Measurements from ENCODE around the gene ATN1.
A peak's percentile ranks its signal among the peaks of the same experiment; 100 is the strongest.

The ATN1 gene

DNA sequence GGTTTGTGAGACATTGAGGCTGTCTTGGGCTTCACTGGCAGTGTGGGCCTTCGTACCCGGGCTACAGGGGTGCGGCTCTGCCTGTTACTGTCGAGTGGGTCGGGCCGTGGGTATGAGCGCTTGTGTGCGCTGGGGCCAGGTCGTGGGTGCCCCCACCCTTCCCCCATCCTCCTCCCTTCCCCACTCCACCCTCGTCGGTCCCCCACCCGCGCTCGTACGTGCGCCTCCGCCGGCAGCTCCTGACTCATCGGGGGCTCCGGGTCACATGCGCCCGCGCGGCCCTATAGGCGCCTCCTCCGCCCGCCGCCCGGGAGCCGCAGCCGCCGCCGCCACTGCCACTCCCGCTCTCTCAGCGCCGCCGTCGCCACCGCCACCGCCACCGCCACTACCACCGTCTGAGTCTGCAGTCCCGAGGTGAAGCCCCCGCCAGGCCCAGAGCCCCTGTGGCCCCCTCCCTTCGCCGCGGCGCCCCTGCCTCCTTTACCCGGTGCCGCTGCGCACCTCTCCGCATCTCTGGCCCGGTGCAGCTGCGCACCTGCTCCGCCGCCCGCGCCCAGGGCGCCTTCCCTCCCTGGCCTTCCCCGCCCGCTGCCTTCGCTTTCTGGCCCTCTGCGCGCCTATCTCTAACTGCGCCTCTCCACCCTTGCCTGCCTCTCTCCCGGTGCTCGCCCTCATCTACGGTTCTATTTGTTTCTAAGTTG is 13.4 kb upstream of the ATN1 start, which contains the start of gene ENO2:
ENO2 (plus strand) TSS at position 335 of the 701 bp plus-strand sequence. CDS start 1,253 bp downstream, outside the sequence.
- TF ChIP-seq, protein P1, sequence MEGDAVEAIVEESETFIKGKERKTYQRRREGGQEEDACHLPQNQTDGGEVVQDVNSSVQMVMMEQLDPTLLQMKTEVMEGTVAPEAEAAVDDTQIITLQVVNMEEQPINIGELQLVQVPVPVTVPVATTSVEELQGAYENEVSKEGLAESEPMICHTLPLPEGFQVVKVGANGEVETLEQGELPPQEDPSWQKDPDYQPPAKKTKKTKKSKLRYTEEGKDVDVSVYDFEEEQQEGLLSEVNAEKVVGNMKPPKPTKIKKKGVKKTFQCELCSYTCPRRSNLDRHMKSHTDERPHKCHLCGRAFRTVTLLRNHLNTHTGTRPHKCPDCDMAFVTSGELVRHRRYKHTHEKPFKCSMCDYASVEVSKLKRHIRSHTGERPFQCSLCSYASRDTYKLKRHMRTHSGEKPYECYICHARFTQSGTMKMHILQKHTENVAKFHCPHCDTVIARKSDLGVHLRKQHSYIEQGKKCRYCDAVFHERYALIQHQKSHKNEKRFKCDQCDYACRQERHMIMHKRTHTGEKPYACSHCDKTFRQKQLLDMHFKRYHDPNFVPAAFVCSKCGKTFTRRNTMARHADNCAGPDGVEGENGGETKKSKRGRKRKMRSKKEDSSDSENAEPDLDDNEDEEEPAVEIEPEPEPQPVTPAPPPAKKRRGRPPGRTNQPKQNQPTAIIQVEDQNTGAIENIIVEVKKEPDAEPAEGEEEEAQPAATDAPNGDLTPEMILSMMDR (IDR thresholded peaks at IDR 0.05; ENCODE audit: low read depth, low read length, missing control alignments) = no peak
- Histone ChIP-seq H3K27ac (no peak within 1 kb of the TSS), H3K36me3 (replicated peaks) (no peaks in the 10 kb centered on the region), H3K4me3 (ENCODE audit: low read depth, low read length) (peak within 1 kb of the TSS; percentile 67), H3K27me3 (replicated peaks) (no peaks in the 10 kb centered on the region)
- in situ Hi-C loops (cut with HindIII; ENCODE audit: low pct_ligation_motif_present, low sequenced_read_pairs) = no loop called here
- peak; percentile 27 for DNase-seq

- H3K36me3 ChIP-seq (replicated peaks) = no peaks in the 10 kb centered on the region
- no peak for DNase-seq
Observed at GRCh38 chr12:6914947-6915788, 12.6 kb upstream of the ATN1 start.

DNA sequence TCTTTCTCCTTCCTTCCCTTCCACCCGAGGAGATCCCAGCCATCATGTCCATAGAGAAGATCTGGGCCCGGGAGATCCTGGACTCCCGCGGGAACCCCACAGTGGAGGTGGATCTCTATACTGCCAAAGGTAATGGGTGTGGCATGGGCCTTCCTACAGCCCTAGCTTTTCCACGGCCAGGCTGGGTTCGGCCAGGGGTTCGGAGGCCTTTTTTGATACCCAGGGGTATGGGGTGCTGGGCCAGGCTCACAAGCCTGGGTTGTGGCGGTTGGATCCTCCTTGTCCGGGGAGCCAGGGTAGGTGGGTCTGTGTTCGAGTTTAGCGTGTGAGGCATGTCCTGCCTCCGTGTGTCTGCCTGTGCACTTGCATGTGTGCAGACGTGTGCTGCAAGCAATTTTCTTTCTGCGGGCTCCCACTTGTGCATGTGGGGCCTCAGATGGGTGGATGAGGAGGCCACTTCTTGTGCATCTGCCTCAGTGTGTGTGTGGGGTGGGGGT is 11.9 kb upstream of the ATN1 start:
- H3K36me3 ChIP-seq (replicated peaks) = no peaks in the 10 kb centered on the region
- in situ Hi-C loops (cut with HindIII; ENCODE audit: low pct_ligation_motif_present, low sequenced_read_pairs) = no loop called here
- no peak for DNase-seq
- H3K4me3 ChIP-seq (ENCODE audit: low read depth, low read length) = no peak overlapping the region
- H3K27me3 ChIP-seq (replicated peaks) = no peaks in the 10 kb centered on the region
- TF ChIP-seq, protein P1 (IDR thresholded peaks at IDR 0.05; ENCODE audit: low read depth, low read length, missing control alignments) = no peak
- H3K27ac ChIP-seq = no peak overlapping the region

More at GRCh38 chr12:6914947-6915788, 12.6 kb upstream of the ATN1 start:
- in situ Hi-C loops (cut with HindIII; ENCODE audit: low pct_ligation_motif_present, low sequenced_read_pairs) = no loop called here
- no peaks in the 10 kb centered on the region for H3K27me3 ChIP-seq (replicated peaks)
- no peak overlapping the region for H3K27ac ChIP-seq
- H3K4me3 ChIP-seq (ENCODE audit: low read depth, low read length) = peak overlapping the region; percentile 67
- TF ChIP-seq, protein P1 (IDR thresholded peaks at IDR 0.05; ENCODE audit: low read depth, low read length, missing control alignments) = no peak

- Histone ChIP-seq H3K36me3 (replicated peaks) (no peaks in the 10 kb centered on the region), H3K27ac (no peak overlapping the region), H3K27me3 (replicated peaks) (no peaks in the 10 kb centered on the region), H3K4me3 (ENCODE audit: low read depth, low read length) (no peak overlapping the region)
- in situ Hi-C loops (cut with HindIII; ENCODE audit: low pct_ligation_motif_present, low sequenced_read_pairs) = no loop called here
- DNase-seq = no peak
- TF ChIP-seq, protein P1 (IDR thresholded peaks at IDR 0.05; ENCODE audit: low read depth, low read length, missing control alignments) = no peak
Observed at GRCh38 chr12:6916426-6917200, 11.1 kb upstream of the ATN1 start.

DNA sequence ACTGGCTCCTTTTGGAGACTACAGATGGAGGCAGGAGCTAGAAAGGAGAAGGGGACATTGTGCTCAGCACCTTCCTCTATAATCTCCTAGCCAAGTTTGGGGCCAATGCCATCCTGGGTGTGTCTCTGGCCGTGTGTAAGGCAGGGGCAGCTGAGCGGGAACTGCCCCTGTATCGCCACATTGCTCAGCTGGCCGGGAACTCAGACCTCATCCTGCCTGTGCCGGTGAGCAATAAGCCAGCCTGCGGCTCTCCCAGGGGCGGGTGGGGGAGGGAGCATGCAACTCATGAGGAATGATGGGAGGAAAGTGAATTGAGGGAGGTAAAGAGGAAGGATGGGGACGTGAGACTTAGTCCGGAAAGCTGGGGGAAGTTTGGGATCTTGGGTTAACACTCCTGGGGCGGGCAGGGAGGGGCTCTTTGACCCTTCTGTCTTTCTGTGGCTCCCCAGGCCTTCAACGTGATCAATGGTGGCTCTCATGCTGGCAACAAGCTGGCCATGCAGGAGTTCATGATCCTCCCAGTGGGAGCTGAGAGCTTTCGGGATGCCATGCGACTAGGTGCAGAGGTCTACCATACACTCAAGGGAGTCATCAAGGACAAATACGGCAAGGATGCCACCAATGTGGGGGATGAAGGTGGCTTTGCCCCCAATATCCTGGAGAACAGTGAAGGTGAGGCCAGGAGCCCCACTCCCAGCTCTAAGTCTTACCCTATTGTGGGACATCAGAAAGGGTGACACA is 10.1 kb upstream of the ATN1 start:
- no peak for DNase-seq
- TF ChIP-seq, protein P1 (IDR thresholded peaks at IDR 0.05; ENCODE audit: low read depth, low read length, missing control alignments) = no peak
- in situ Hi-C loops (cut with HindIII; ENCODE audit: low pct_ligation_motif_present, low sequenced_read_pairs) = no loop called here
- H3K27ac ChIP-seq = no peak overlapping the region
- no peak overlapping the region for H3K4me3 ChIP-seq (ENCODE audit: low read depth, low read length)
- H3K27me3 ChIP-seq (replicated peaks) = no peaks in the 10 kb centered on the region
- no peaks in the 10 kb centered on the region for H3K36me3 ChIP-seq (replicated peaks)

All from brain microvascular endothelial cell (primary cell).